MCF 10A (cell line): ENCODE results near the gene ANGPTL2. TPM values are rescaled to one million over a fixed set of nuclear protein-coding genes. Genes with fewer than 3 reads are reported as not detected.

Experiments
- BruUV-seq: library from RNA; stranded (reverse); fragments of 400-500 nt; replicated peaks from 2 replicates; lab custom pipeline; 2021; lab: Mats Ljungman, UMichigan
- CTCF ChIA-PET: fragments of 300-600 bp; sonication (Branson Sonifier 250); formaldehyde crosslinking; extraction: SDS; loops from one replicate; lab custom pipeline; 2021; ENCODE audit warnings: antibody characterized with exemption, inconsistent platforms; lab: Yijun Ruan, JAX
- POLR2A ChIA-PET: fragments of 300-600, 350-650 bp; sonication (Branson Sonifier 250); formaldehyde crosslinking; extraction: SDS; loops from one replicate; lab custom pipeline; 2020; ENCODE audit warnings: antibody characterized with exemption, inconsistent platforms; lab: Yijun Ruan, JAX
- DNase-seq: peaks from one replicate; pipeline ENCODE4 v3.0.0-alpha.2; 2018; ENCODE audit not compliant: unreplicated experiment
- H3K27ac Mint-ChIP-seq: one replicate; pipeline ENCODE4 v1.8.0; 2022; ENCODE audit warnings: mild to moderate bottlenecking, low read depth, mixed read lengths; ENCODE audit not compliant: unreplicated experiment
- H3K27me3 Mint-ChIP-seq: one replicate; pipeline ENCODE4 v1.8.0; 2022; ENCODE audit warnings: mixed read lengths; ENCODE audit not compliant: insufficient read depth, unreplicated experiment
- H3K36me3 Mint-ChIP-seq: one replicate; pipeline ENCODE4 v1.8.0; 2022; ENCODE audit warnings: mild to moderate bottlenecking, moderate library complexity, mixed read lengths; ENCODE audit not compliant: insufficient read depth, unreplicated experiment
- H3K4me1 Mint-ChIP-seq: one replicate; pipeline ENCODE4 v1.8.0; 2022; ENCODE audit warnings: mixed read lengths; ENCODE audit not compliant: insufficient read depth, unreplicated experiment
- H3K4me3 Mint-ChIP-seq: one replicate; pipeline ENCODE4 v1.8.0; 2022; ENCODE audit warnings: mild to moderate bottlenecking, moderate library complexity, mixed read lengths; ENCODE audit not compliant: unreplicated experiment
- H3K9me3 Mint-ChIP-seq: one replicate; pipeline ENCODE4 v1.8.0; 2022; ENCODE audit warnings: mixed read lengths; ENCODE audit not compliant: unreplicated experiment
- intact Hi-C: fragments of 100-400 bp; cut with micrococcal nuclease; formaldehyde crosslinking; loops from 2 replicates; pipeline ENCODE4 v1.14.1; 2022
- total RNA-seq: library from RNA; stranded (reverse); gene quantifications from 2 replicates; pipeline ENCODE4 v1.2.3, GENCODE V29; 2022
- TF ChIP-seq, protein P1 (sequence below): fragments of 200-600 bp; IDR thresholded peaks from one replicate; pipeline ENCODE4 v1.8.0; 2022; ENCODE audit warnings: antibody characterized with exemption, mild to moderate bottlenecking; ENCODE audit not compliant: unreplicated experiment

The ANGPTL2 gene
- total RNA-seq, 1 experiment from 2014 or later: not detected

DNA sequence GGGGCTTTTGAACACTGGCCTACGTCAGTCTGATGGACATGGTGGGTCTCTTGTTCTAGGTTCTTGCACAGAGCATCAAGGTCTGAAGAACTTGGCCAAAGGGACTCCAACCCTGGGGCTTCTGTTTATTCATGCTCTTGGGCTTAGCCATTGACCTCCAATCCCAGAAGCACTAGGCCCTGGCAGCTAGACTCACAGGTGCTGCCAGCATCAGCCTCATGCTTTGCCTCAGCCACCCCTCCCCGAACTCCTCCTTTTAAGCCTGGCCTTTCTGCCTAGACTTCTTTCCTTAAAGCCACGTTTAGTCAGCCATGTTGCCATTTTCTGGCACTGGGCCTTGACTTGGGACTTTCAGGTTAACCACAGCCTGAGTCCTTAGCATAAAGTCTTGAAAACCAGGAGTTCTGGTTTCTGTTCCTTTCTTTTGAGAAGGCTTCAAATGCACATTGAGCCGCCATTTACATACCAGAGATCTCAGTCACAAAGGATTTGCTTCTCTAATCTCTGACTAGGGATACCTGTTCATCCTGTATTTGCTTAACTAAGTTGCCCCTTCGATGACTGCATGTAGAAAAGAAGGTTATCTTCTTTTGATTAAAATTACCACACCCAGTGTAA lies 54.7 kb downstream of the ANGPTL2 start:
- Mint-ChIP-seq H3K27ac (no peak overlapping the region), H3K27me3 (no peaks in the 10 kb centered on the region), H3K9me3 (peaks cover 5% of the 10 kb centered on the region), H3K4me3 (no peak overlapping the region), H3K36me3 (no peaks in the 10 kb centered on the region), H3K4me1 (no peaks in the 10 kb centered on the region)
- TF ChIP-seq, protein P1, sequence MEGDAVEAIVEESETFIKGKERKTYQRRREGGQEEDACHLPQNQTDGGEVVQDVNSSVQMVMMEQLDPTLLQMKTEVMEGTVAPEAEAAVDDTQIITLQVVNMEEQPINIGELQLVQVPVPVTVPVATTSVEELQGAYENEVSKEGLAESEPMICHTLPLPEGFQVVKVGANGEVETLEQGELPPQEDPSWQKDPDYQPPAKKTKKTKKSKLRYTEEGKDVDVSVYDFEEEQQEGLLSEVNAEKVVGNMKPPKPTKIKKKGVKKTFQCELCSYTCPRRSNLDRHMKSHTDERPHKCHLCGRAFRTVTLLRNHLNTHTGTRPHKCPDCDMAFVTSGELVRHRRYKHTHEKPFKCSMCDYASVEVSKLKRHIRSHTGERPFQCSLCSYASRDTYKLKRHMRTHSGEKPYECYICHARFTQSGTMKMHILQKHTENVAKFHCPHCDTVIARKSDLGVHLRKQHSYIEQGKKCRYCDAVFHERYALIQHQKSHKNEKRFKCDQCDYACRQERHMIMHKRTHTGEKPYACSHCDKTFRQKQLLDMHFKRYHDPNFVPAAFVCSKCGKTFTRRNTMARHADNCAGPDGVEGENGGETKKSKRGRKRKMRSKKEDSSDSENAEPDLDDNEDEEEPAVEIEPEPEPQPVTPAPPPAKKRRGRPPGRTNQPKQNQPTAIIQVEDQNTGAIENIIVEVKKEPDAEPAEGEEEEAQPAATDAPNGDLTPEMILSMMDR: no peak
- CTCF ChIA-PET: interaction anchor here (0.6 kb wide), 1 partner anchor 638 kb away, joined by 3 read pairs; no protein-coding TSS in a partner anchor
- no peak for DNase-seq
- BruUV-seq: no TSS peak
- intact Hi-C loops: no loop called here
- POLR2A ChIA-PET: no interaction called here

DNA sequence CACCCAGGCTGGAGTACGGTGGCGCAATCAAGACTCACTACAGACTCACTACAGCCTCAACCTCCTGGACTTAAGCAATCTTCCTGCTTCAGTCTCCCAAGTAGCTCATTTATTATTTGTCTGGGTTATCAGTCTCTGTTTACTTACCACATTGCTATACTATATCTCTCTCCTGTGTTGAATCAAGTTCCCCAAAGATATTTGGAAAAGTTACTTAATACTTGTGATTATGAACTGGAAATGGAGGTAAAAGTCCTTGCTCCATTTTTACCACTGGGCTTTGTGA lies 55.6 kb downstream of the ANGPTL2 start:
- Mint-ChIP-seq H3K27me3 (no peaks in the 10 kb centered on the region), H3K4me3 (no peak overlapping the region), H3K36me3 (no peaks in the 10 kb centered on the region), H3K4me1 (no peaks in the 10 kb centered on the region), H3K9me3 (peaks cover 5% of the 10 kb centered on the region), H3K27ac (no peak overlapping the region)
- ChIA-PET CTCF (interaction anchor here (1.5 kb wide), 1 partner anchor 101 kb away, joined by 3 read pairs; no protein-coding TSS in a partner anchor), POLR2A (no interaction called here)
- BruUV-seq: no TSS peak
- DNase-seq: peak; percentile 58
- intact Hi-C loops: no loop called here
- TF ChIP-seq, protein P1: no peak

DNA sequence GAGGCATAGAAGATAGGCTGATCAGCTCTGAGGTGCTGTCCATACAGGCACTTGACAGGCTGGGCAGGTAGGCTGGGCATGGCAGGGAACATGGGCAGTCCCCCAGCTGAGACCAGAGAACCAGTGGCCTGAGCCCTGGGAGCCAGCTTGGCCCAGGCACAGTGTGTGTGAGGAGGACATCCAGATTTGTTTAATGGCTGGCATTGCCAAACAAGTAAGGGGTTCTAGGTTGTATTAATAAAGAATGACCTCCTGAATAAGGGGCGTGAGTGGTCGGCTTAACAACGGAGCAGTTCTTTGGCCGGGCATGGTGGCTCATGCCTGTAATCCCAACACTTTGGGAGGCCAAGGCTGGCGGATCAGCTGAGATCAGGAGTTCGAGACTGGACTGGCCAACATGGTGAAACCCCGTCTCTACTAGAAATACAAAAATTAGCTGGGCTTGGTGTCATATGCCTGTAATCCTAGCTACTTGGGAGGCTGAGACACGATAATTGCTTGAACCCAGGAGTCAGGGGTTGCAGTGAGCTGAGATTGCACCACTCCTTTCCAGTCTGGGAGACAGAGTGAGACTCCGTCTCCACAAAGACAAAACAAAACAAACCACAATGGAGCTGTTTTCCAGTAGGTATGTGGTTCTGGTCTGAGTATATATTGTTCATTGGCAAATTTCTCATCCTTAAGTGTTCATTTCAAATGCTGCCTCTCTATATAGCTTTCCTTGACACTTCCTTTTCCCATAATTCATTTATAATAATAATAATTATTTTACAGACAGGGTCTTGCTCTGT lies 56.2 kb downstream of the ANGPTL2 start:
- TF ChIP-seq, protein P1: no peak
- peak; percentile 12 for DNase-seq
- H3K4me1 Mint-ChIP-seq: no peaks in the 10 kb centered on the region
- no peak overlapping the region for H3K4me3 Mint-ChIP-seq
- BruUV-seq: no TSS peak
- H3K36me3 Mint-ChIP-seq: no peaks in the 10 kb centered on the region
- POLR2A ChIA-PET: no interaction called here
- CTCF ChIA-PET: interaction anchor here (1.5 kb wide), 1 partner anchor 101 kb away, joined by 3 read pairs; no protein-coding TSS in a partner anchor
- H3K9me3 Mint-ChIP-seq: no peaks in the 10 kb centered on the region
- H3K27me3 Mint-ChIP-seq: no peaks in the 10 kb centered on the region
- no peak overlapping the region for H3K27ac Mint-ChIP-seq
- intact Hi-C loops: no loop called here

DNA sequence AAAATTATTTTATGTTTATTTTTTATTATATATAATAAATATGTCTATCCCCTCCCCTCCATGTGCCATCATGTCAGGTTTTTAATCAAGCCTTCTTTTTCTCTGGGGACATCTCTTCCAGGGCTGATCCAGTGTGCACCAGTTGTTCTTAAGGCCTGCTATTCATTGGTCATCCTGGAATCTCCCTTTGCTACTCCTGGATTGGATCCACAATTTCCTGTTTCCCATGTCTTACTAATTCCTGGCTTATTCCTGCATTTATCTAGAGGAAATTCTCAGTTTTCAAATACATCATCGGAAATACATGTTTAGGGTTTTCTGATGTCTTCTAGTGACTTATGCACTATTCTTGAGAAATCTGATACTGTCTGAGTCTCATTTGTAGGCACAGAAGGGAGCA lies 56.8 kb downstream of the ANGPTL2 start:
- CTCF ChIA-PET: interaction anchor here (1.5 kb wide), 1 partner anchor 100 kb away, joined by 3 read pairs; no protein-coding TSS in a partner anchor
- peak; percentile 39 for DNase-seq
- no TSS peak for BruUV-seq
- Mint-ChIP-seq H3K27me3 (no peaks in the 10 kb centered on the region), H3K36me3 (no peaks in the 10 kb centered on the region), H3K27ac (no peak overlapping the region), H3K9me3 (no peaks in the 10 kb centered on the region), H3K4me3 (no peak overlapping the region), H3K4me1 (no peaks in the 10 kb centered on the region)
- intact Hi-C loops: no loop called here
- POLR2A ChIA-PET: no interaction called here
- TF ChIP-seq, protein P1: no peak
